GM23248 (cell line): ENCODE data around the gene ZNF165.

Source experiments
- EZH2 ChIP-seq: fragments of 200-600 bp; sonication (generic); IDR thresholded peaks from 2 replicates; pipeline ENCODE4 v1.6.1; 2018; ENCODE audit warnings: antibody characterized with exemption, mild to moderate bottlenecking; ENCODE audit not compliant: insufficient read depth, poor library complexity, severe bottlenecking
- EZH2phosphoT487 ChIP-seq: fragments of 200-600 bp; sonication (generic); IDR thresholded peaks from 2 replicates; pipeline ENCODE4 v1.6.1; 2018; ENCODE audit warnings: antibody characterized with exemption, moderate library complexity, mild to moderate bottlenecking, low read depth; ENCODE audit not compliant: insufficient read depth

- TF ChIP-seq EZH2phosphoT487 (no peak), EZH2 (no peak)
These were observed 57.2 kb downstream of the ZNF165 start for GRCh38 chr6:28137505-28137981.
